Stimulated activated CD4-positive, alpha-beta T cell treated with anti-CD3 and anti-CD28 coated beads, Interleukin-1b, Interleukin-23, amount 100 ng/mL, for 1 hour (primary cell): Measurements from ENCODE around the gene PRKG1.
"Not testable (repeated sequence)": the region's sequence is repeated elsewhere in the genome, so short reads cannot be mapped to it uniquely, and the experiment has no call there.

Source experiments
- DNase-seq, 2 donors: peaks; one replicate each; pipeline ENCODE4 v3.0.0-alpha.2; 2020; ENCODE audit warnings: low read depth in 2 of 2

Gene PRKG1

GRCh38 chr10:51224671-51225161, 150.4 kb downstream of the PRKG1 start:
- DNase-seq, result no peak

- DNase-seq, result no peak
These were observed 153.8 kb downstream of the PRKG1 start for GRCh38 chr10:51227897-51228713.

GRCh38 chr10:51228714-51229100, 154.4 kb downstream of the PRKG1 start:
- no peak for DNase-seq

- DNase-seq, result no peak
These were observed 156.7 kb downstream of the PRKG1 start for GRCh38 chr10:51230887-51231585.

GRCh38 chr10:51231754-51232153, 157.5 kb downstream of the PRKG1 start:
- no peak for DNase-seq

- DNase-seq, result no peak
These were observed 159.2 kb downstream of the PRKG1 start for GRCh38 chr10:51233337-51234100.

GRCh38 chr10:51235865-51236264, 161.6 kb downstream of the PRKG1 start:
- DNase-seq, result no peak

- DNase-seq, result no peak
These were observed 164.7 kb downstream of the PRKG1 start for GRCh38 chr10:51239006-51239405.

- no peak for DNase-seq
These were observed 167.2 kb downstream of the PRKG1 start for GRCh38 chr10:51241461-51241860.

- no peak for DNase-seq
These were observed 168.1 kb downstream of the PRKG1 start for GRCh38 chr10:51242393-51242792.

- DNase-seq, result no peak
These were observed 170.0 kb downstream of the PRKG1 start for GRCh38 chr10:51244309-51244708.

GRCh38 chr10:51244748-51245490, 170.6 kb downstream of the PRKG1 start:
- DNase-seq, result no peak

GRCh38 chr10:51246156-51246555, 171.9 kb downstream of the PRKG1 start:
- DNase-seq, result no peak

- DNase-seq, result no peak
These were observed 176.1 kb downstream of the PRKG1 start for GRCh38 chr10:51250278-51250920.

- DNase-seq, result no peak
These were observed 176.8 kb downstream of the PRKG1 start for GRCh38 chr10:51251110-51251509.

GRCh38 chr10:51255381-51255780, 181.1 kb downstream of the PRKG1 start:
- DNase-seq, result no peak

- DNase-seq, result no peak
These were observed 183.4 kb downstream of the PRKG1 start for GRCh38 chr10:51257511-51258248.

- no peak for DNase-seq
These were observed 186.1 kb downstream of the PRKG1 start for GRCh38 chr10:51260376-51260775.

- DNase-seq, result no peak
These were observed 192.2 kb downstream of the PRKG1 start for GRCh38 chr10:51266496-51266895.

GRCh38 chr10:51267980-51268570, 193.8 kb downstream of the PRKG1 start:
- DNase-seq, result not testable (repeated sequence)
